NT2/D1 (cell line): Measurements from ENCODE around the gene SOX30.

Source experiments
- DNase-seq: peaks from one replicate; pipeline ENCODE4 v3.0.0-alpha.2; 2011; ENCODE audit warnings: low read depth, low spot score
- H3K27me3 ChIP-seq: 2 replicates; pipeline ENCODE4 v1.6.0; 2011; ENCODE audit warnings: mild to moderate bottlenecking; ENCODE audit not compliant: insufficient read length, insufficient read depth
- H3K36me3 ChIP-seq: 2 replicates; pipeline ENCODE4 v1.6.1; 2011; ENCODE audit warnings: mild to moderate bottlenecking, low read length, mixed read lengths; ENCODE audit not compliant: insufficient read depth, insufficient read length
- H3K4me1 ChIP-seq: 2 replicates; pipeline ENCODE4 v1.5.1; 2011; ENCODE audit not compliant: insufficient read depth, insufficient read length
- H3K4me3 ChIP-seq: 2 replicates; pipeline ENCODE4 v1.5.1; 2011; ENCODE audit warnings: low read depth; ENCODE audit not compliant: insufficient read length
- H3K9ac ChIP-seq: 2 replicates; pipeline ENCODE4 v1.6.0; 2011; ENCODE audit warnings: low read depth; ENCODE audit not compliant: insufficient read length
- H3K9me3 ChIP-seq: 2 replicates; pipeline ENCODE4 v1.5.1; 2011; ENCODE audit warnings: mild to moderate bottlenecking, low read length; ENCODE audit not compliant: insufficient read depth
- SUZ12 ChIP-seq: IDR thresholded peaks from 2 replicates; pipeline ENCODE4 v1.6.1; 2011; ENCODE audit not compliant: insufficient read length, insufficient read depth; ENCODE audit errors: extremely low read depth
- YY1 ChIP-seq: IDR thresholded peaks from 2 replicates; pipeline ENCODE4 v1.6.1; 2011; ENCODE audit not compliant: insufficient read length, insufficient read depth
- ZNF274 ChIP-seq: IDR thresholded peaks from 2 replicates; pipeline ENCODE4 v1.6.1; 2011; ENCODE audit warnings: mild to moderate bottlenecking, low read depth, low read length

SOX30 gene

GRCh38 chr5:157602505-157602904 lies 49.7 kb downstream of the SOX30 start:
- no peaks in the 10 kb centered on the region for H3K36me3 ChIP-seq
- H3K4me3 ChIP-seq: no peak overlapping the region
- DNase-seq: no peak
- TF ChIP-seq ZNF274 (no peak), YY1 (no peak), SUZ12 (no peak)
- H3K9ac ChIP-seq: no peak overlapping the region
- no peaks in the 10 kb centered on the region for H3K4me1 ChIP-seq
- H3K27me3 ChIP-seq: no peaks in the 10 kb centered on the region
- no peaks in the 10 kb centered on the region for H3K9me3 ChIP-seq

- DNase-seq: no peak
- no peaks in the 10 kb centered on the region for H3K36me3 ChIP-seq
- TF ChIP-seq SUZ12: no peak
- no peak for TF ChIP-seq YY1
- no peak for TF ChIP-seq ZNF274
- no peaks in the 10 kb centered on the region for H3K4me1 ChIP-seq
- H3K4me3 ChIP-seq: no peak overlapping the region
- H3K9me3 ChIP-seq: no peaks in the 10 kb centered on the region
- H3K27me3 ChIP-seq: no peaks in the 10 kb centered on the region
- H3K9ac ChIP-seq: no peak overlapping the region
These were observed 52.0 kb downstream of the SOX30 start for GRCh38 chr5:157600252-157600651.

GRCh38 chr5:157599565-157599964 lies 52.7 kb downstream of the SOX30 start:
- TF ChIP-seq SUZ12: no peak
- TF ChIP-seq ZNF274: no peak
- no peak for TF ChIP-seq YY1
- H3K9me3 ChIP-seq: no peaks in the 10 kb centered on the region
- H3K4me3 ChIP-seq: no peak overlapping the region
- no peaks in the 10 kb centered on the region for H3K4me1 ChIP-seq
- H3K9ac ChIP-seq: no peak overlapping the region
- no peaks in the 10 kb centered on the region for H3K36me3 ChIP-seq
- DNase-seq: no peak
- H3K27me3 ChIP-seq: no peaks in the 10 kb centered on the region

- Histone ChIP-seq H3K27me3 (no peaks in the 10 kb centered on the region), H3K9me3 (no peaks in the 10 kb centered on the region), H3K4me1 (no peaks in the 10 kb centered on the region), H3K4me3 (no peak overlapping the region), H3K36me3 (no peaks in the 10 kb centered on the region), H3K9ac (no peak overlapping the region)
- TF ChIP-seq YY1: no peak
- TF ChIP-seq ZNF274: no peak
- TF ChIP-seq SUZ12: no peak
- DNase-seq: no peak
These were observed 53.8 kb downstream of the SOX30 start for GRCh38 chr5:157598350-157598936.

- TF ChIP-seq YY1 (no peak), ZNF274 (no peak), SUZ12 (no peak)
- Histone ChIP-seq H3K27me3 (no peaks in the 10 kb centered on the region), H3K4me3 (no peak overlapping the region), H3K9ac (no peak overlapping the region), H3K9me3 (no peaks in the 10 kb centered on the region), H3K36me3 (no peaks in the 10 kb centered on the region), H3K4me1 (no peaks in the 10 kb centered on the region)
- no peak for DNase-seq
These were observed 55.0 kb downstream of the SOX30 start for GRCh38 chr5:157597277-157597676.

- Histone ChIP-seq H3K27me3 (no peaks in the 10 kb centered on the region), H3K9ac (no peak overlapping the region), H3K4me1 (no peaks in the 10 kb centered on the region), H3K9me3 (no peaks in the 10 kb centered on the region), H3K36me3 (no peaks in the 10 kb centered on the region), H3K4me3 (no peak overlapping the region)
- TF ChIP-seq SUZ12 (no peak), ZNF274 (no peak), YY1 (no peak)
- DNase-seq: no peak
These were observed 55.8 kb downstream of the SOX30 start for GRCh38 chr5:157596487-157596886.

- Histone ChIP-seq H3K9ac (no peak overlapping the region), H3K4me1 (no peaks in the 10 kb centered on the region), H3K27me3 (no peaks in the 10 kb centered on the region), H3K36me3 (no peaks in the 10 kb centered on the region), H3K9me3 (no peaks in the 10 kb centered on the region), H3K4me3 (no peak overlapping the region)
- TF ChIP-seq YY1: no peak
- TF ChIP-seq SUZ12: no peak
- TF ChIP-seq ZNF274: no peak
- no peak for DNase-seq
These were observed 57.4 kb downstream of the SOX30 start for GRCh38 chr5:157594675-157595459.
